HG03139 (cell line): ENCODE data around the gene KAZN.

ENCODE experiments used
- ATAC-seq: cut with Tn5 transposase; IDR thresholded peaks from one replicate; pipeline ENCODE4 v1.9.1; 2021; ENCODE audit not compliant: unreplicated experiment

KAZN gene

GRCh38 chr1:14924455-14925331, 326.2 kb downstream of the KAZN start:
- no peak for ATAC-seq

- ATAC-seq: no peak
Measured at GRCh38 chr1:14925336-14926136, 327.1 kb downstream of the KAZN start.

DNA sequence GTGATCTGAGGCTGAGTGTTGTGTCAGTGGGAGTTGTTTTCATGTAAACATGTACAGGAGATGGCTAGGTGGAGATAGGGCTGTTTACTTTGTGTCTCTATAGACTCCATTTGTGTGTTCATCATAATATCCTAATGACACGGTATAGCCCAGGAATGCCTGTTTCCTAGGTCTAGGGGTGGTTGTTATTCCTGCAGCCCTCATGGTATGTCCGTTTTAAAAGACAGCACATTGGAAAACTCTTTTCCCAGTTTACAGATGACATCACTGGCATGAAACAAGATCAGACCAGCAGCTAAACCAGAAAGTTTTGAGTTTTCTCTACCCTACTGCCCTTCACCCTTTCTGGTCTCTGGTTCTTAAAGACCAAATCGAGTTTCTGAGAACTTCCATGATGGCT, 327.7 kb downstream of the KAZN start:
- no peak for ATAC-seq

DNA sequence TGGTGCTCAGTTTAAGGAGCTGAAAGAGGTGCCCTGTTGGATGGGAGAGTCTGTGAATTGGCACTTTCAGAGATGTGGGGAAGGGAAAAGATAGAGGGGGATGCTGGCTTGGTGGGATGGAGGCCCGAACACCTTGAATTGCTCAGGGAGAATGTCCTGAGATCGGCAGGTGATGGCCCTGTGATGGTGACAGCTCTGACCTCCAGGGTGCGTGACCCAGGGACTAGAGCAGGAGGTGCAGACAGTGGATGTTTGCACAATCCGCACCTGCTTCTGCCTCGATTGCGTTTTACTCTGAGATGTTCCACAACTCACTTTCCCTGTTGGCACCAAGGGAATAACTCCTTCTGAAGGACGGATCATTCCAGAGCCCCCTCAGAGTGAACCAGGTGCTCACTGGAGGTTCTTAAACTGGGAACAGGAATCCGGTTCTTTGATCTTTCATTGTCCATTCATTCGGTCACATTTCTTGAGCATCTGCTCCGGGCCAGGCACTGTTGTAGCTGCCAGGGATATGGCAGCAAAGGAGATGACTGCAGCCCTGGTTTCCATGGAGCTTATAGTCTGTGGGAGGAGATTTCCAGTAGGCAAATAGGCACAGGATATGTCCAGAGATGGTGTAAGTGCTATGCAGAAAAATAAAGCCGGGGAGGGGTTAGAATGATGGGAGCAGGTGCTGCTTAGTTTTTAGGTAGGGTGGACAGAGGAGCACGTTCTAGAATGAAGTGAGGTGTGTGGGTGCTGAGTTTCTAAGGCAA, 328.5 kb downstream of the KAZN start:
- ATAC-seq: no peak

- ATAC-seq: no peak
Measured at GRCh38 chr1:14928412-14928811, 329.9 kb downstream of the KAZN start.

GRCh38 chr1:14928886-14929546, 330.5 kb downstream of the KAZN start:
- ATAC-seq: no peak

DNA sequence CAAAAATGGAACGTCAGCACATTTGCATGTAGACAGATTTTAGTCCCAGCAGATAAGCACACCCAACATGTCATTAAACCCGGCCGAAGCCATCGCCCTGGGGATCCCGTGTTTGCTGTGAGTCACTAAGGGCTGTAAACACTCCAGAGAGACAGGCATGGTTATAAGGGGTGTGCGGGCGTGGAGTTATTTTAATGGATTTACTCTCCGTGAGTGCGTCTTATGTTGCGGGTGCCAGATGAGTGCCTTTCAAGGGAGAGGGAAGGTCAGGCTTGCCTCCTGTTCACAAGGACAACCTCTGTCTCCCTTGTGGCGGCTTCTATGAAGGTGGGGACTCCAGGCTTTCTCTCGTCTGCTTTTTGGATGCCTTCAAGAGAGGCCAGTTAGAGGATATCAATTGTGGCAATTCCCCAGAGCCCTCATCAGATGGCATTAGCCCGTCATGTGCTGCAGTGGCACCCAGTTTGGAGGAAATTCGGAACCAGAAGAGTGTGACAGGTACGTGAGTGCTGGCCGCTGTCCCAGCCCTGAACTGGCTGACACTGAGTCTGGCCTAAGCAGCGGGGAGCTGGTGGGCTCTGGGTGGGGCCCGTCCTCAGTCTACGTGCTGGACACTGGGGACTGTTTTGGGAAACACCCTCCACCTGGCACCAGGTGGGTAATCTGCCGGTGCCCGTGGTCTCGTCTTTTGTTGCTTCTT, 331.2 kb downstream of the KAZN start:
- ATAC-seq: no peak

- ATAC-seq: no peak
Measured at GRCh38 chr1:14930247-14930965, 331.9 kb downstream of the KAZN start.

- no peak for ATAC-seq
Measured at GRCh38 chr1:14932034-14932638, 333.7 kb downstream of the KAZN start.

GRCh38 chr1:14934867-14935266, 336.4 kb downstream of the KAZN start:
- ATAC-seq: no peak

- ATAC-seq: no peak
Measured at GRCh38 chr1:14936815-14937214, 338.3 kb downstream of the KAZN start.

DNA sequence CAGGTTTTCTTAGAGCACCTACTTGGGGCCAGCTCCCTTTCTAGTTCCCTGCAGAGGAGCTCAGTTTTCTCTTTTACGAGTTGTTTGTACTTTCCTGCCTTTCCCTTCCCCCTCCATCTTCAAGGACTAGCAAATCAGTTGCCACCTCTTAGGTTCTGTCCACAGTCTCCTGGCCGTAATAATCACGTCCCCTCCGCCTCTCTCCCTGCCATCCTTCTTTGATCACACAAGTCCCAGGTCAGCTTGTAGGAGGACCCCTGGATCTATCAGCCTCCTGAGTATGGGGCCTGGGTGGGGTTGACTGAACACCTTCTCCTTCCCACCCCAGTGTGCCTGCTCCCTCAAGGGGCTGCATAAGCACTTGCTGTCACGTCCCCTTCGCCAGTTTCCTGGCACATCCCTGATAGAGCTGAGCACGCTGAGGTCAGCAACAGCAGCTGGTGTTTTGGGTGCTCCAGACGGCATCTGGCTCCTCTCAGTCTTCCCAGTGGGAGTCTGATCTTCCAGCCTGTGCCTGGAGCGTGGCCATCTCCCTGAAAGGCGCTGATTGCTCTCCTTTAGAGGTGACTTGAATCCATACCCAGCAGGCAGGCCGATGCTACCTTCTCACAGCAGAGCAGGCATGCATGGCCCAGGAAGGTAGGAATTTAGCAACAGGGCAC, 338.9 kb downstream of the KAZN start:
- ATAC-seq: no peak

- no peak for ATAC-seq
Measured at GRCh38 chr1:14939527-14940284, 341.2 kb downstream of the KAZN start.

DNA sequence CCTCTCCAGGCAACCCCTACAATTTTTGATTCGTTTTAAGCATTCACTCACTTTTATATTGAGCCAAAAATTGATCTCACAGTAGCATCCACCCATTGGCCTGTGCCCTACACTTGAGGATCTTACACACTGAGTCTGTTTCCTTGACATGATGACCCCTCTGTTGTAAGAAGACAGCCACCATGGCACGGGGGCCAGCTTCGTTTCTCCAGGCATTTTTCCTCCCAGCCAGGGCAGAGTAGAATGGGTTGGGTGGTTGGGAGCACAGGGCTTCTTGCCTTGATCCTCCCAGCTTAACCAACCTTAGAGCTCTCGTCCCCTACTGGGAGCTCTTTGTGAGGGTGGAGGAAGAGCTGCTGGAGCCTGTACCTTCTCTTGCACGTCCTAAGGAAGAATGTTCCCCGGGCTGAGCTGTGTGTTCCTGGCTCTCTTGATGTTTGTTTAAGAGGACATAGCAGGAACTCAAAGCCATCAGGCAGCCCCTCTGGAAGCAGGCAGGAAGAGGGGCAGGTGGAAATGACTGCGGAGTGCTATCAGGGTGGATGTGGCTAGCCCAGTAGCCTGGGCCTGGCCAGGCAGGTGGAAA, 341.9 kb downstream of the KAZN start:
- ATAC-seq: no peak

DNA sequence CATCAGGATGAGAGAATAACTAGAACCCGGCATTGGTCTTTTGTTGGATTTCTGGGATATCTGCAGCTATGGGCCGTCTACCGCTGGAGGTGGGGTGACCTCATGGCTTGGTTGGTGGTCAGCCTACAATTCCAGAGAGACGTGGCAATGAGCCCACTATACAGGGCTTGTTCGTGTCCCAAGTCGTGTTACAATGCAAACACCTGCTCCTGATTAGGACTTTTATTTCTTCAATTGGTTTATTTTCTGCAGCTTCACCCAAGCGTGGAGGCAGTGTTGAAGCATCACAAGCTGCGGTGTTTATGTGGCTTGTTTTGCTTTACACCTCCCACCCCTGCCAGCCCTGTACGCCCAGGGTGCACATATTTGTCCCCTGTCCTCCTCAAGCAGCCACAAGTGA, 343.4 kb downstream of the KAZN start:
- no peak for ATAC-seq

- no peak for ATAC-seq
Measured at GRCh38 chr1:14944471-14944985, 346.0 kb downstream of the KAZN start.
